DOHH2 (cell line): ENCODE measurements around the gene SLC25A3.
"Not testable (repeated sequence)": the region's sequence is repeated elsewhere in the genome, so short reads cannot be mapped to it uniquely, and the experiment has no call there.

Source experiments
- CTCF ChIP-seq: fragments of 200-600 bp; sonication (generic); IDR thresholded peaks from one replicate; pipeline ENCODE4 v1.5.1; 2014; ENCODE audit warnings: antibody characterized with exemption, mild to moderate bottlenecking, low read depth, low read length; ENCODE audit not compliant: poor library complexity, severe bottlenecking
- EZH2phosphoT487 ChIP-seq: fragments of 200-600 bp; sonication (generic); IDR thresholded peaks from 2 replicates; pipeline ENCODE4 v1.6.1; 2017; ENCODE audit warnings: borderline replicate concordance, mild to moderate bottlenecking, antibody characterized with exemption, low read length, moderate library complexity, mixed read lengths

DNA sequence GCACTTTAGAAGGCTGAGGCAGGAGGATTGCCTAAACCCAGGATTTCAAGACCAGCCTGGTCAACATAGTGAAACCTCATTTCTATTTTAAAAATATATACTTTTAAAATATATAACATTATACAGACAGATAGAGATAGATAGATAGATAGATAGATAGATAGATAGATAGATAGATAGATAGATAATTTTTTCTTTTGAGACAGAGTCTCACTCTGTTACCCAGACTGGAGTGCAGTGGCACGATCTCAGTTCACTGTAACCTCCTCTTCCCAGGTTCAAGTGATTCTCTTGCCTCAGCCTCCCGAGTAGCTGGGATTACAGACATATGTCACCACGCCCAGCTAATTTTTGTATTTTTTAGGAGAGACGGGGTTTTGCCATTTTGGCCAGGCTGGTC, 35.4 kb upstream of the SLC25A3 start:
- TF ChIP-seq CTCF, EZH2phosphoT487: not testable (repeated sequence)
